ENCODE measurements around the gene WDR11.
"Not testable (repeated sequence)": the region's sequence is repeated elsewhere in the genome, so short reads cannot be mapped to it uniquely, and the experiment has no call there.

WDR11 gene

GRCh38 chr10:120861178-120861855 is 10.2 kb downstream of the WDR11 start:
- DNase-seq: no peak

DNA sequence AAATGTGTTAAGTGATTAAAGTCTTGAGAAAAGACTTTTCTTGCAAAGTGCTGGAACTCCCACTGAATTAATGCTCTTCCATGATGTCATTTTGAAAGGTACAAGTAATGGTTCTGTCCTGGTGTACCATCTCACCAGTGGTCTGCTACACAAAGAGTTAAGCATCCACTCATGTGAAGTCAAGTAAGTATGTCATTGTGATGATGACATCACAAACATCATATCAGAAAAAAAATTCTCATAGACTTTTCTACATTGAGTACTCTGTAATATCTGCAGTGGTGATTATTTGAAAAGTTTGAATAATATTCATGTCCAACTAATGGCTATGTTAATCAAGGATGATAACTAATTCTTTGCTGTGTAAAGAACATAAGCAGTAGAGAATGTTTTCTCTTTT is 22.6 kb downstream of the WDR11 start:
- no peak for DNase-seq

GRCh38 chr10:120883071-120883470 is 31.9 kb downstream of the WDR11 start:
- DNase-seq: no peak

GRCh38 chr10:120887482-120887881 is 36.3 kb downstream of the WDR11 start:
- no peak for DNase-seq

DNA sequence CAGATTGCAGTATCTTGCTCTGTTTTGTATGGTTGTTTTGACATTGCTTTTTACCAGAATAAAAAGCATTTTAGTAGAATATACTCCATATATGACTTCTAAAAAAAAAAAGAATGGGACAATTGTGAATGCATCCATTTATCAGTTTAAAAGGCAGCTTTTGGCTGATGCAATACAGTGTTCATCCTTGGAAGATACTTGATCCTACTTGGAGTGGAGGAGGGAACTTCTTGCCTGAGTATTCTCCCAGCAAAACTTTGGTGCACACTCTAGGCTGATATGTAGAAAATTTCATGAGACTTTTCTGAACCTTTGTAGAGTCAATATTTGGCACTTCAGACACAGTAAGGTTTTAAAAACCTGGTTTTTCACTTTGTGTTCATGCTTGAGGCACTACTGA is 40.2 kb downstream of the WDR11 start:
- DNase-seq: peak; percentile 58

- DNase-seq: no peak
Measured at GRCh38 chr10:120894556-120894955, 43.4 kb downstream of the WDR11 start.

DNA sequence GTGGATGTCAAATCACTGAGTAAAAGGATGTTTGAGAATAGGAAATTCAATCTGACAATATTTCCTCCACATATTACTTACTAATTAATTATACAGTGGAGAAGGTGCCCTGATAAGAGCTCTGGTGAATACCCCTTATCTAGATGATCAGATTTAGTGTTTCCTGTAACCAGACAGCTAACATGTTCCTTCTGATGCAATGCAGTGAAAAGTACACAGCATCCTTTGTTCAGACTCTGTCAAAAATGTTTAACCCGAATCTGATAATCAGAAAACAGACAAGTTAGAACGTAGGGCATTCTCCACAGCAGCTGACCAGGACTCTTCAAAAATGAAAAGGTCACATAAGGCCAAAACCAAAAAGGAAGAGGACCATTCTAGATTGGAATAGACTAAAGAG is 46.2 kb downstream of the WDR11 start:
- peak; percentile 21 for DNase-seq

DNA sequence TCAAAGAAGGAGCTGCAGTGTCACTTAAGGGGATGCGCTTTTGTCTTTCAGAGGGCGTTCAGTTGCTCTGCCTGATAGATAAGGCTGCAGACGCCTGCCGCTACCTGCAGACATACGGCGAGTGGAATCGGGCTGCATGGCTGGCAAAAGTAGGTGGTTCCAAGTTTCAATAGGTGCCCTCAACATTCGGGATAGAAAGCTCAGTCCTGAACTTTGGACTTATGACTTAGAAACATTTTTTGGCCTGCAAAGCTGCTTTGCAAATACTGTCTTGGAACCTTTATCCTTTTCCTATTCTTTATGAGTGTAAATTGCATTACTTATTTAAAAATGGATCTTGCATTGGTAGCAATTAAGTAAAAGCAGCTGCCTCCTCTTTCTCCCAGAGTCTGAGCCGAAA is 54.1 kb downstream of the WDR11 start:
- DNase-seq: no peak

DNA sequence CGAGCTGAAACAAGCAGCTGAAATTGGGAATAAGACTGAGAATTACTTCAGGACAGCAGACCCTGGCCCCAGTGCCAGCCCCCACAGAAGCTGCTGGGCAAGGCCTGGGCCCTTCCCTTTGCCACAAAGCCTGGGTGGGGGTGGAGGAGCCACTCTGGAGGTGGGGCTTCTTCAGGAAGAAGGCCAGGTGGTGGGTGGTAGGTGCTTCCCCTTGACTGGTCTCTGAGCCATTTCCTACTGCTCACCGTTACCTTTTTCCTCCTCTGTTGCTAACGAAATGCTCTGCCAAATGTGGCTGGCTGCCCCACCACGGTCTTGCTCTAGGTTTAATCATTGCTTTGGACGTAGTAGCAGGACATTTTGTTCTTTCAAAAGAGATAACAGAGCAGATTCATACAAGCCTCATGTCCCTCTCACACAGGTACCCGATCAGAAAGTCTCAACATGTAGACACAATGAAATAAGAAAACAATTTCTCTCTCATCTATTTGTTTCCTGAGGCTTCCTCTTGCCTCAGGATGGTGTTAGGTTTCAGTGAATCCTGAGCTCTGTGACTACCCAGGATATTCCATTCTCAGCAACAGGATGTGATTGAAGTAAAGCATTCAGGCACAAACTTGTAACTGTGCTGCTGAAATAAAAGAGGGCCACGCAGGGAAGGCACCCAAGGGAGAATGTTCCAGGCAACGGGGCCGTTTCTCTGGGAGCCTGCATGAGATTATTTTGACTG is 66.5 kb downstream of the WDR11 start:
- no peak for DNase-seq

DNA sequence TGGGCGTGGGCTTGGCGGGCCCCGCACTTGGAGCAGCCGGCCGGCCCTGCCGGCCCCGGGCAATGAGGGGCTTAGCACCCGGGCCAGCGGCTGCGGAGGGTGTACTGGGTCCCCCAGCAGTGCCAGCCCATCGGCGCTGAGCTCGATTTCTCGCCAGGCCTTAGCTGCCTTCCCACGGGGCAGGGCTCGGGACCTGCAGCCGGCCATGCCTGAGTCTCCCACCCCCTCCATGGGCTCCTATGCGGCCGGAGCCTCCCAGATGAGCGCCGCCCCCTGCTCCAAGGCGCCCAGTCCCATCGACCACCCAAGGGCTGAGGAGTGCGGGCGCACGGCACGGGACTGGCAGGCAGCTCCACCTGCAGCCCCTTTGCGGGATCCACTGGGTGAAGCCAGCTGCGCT is 72.7 kb downstream of the WDR11 start:
- not testable (repeated sequence) for DNase-seq

DNA sequence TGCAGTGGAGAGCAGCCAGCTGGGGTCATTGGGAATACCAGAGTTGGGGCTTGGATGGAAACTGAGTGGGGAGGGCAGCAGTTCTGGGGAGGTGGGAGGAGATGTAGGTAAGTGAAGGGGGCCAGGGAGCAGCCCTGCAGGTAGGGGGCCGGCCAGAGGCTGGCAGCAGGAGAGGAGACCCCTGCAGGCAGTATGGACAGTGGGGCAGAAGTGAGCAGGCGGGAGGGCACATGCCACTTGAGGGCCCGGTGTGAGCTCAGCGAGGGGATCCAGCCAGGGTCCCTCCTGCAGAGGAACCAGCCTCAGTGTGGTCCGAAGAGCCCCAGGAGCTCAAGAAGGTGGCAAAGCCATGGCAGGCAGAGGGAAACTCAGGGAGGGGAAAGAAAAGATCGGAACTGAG is 75.4 kb downstream of the WDR11 start:
- DNase-seq: no peak

DNA sequence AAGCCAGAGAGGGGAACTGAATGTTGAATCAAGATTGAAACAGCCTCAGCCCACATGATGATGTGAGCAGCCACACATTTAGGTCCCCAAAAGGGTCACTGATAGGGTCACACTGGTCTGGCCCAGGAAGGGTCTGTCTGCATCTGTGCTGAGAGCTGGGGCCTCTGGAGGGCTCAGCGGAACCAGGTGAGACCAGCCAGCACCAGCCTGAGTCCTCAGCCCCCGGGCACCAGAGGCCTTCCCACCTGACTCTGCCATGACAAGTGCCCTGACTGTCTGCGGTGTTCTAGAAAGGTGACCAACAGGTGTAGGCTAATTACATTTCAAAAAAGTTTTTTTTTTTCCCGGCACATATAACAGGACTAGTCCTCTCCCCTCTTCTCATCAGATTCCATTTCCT is 76.2 kb downstream of the WDR11 start:
- DNase-seq: no peak

DNA sequence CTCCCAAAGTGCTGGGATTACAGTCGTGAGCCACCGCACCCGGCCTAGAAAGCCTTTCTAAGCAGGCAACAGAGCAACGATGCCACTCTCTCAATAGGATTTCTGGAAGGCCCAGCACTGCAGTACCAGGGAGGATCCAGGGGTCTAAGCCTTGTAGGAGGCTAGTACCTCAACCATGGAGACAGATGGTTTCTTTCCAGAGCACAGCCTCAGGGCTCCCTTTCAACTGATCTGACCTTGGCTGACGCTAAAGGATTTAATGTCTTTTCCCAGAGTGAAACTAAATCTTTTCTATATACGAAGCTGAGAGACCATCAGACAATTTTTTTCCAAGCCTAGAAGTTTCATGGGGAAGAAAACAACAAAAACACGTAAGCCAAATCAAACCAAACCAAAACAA is 78.0 kb downstream of the WDR11 start:
- no peak for DNase-seq

GRCh38 chr10:120931423-120931822 is 80.3 kb downstream of the WDR11 start:
- no peak for DNase-seq

GRCh38 chr10:120931999-120932398 is 80.8 kb downstream of the WDR11 start:
- no peak for DNase-seq

- no peak for DNase-seq
Measured at GRCh38 chr10:120938822-120939221, 87.7 kb downstream of the WDR11 start.

- no peak for DNase-seq
Measured at GRCh38 chr10:120940299-120940900, 89.2 kb downstream of the WDR11 start.

- no peak for DNase-seq
Measured at GRCh38 chr10:120941501-120941900, 90.3 kb downstream of the WDR11 start.

- DNase-seq: peak; percentile 68
Measured at GRCh38 chr10:120942806-120943413, 91.7 kb downstream of the WDR11 start.

GRCh38 chr10:120943542-120943941 is 92.4 kb downstream of the WDR11 start:
- DNase-seq: no peak

DNA sequence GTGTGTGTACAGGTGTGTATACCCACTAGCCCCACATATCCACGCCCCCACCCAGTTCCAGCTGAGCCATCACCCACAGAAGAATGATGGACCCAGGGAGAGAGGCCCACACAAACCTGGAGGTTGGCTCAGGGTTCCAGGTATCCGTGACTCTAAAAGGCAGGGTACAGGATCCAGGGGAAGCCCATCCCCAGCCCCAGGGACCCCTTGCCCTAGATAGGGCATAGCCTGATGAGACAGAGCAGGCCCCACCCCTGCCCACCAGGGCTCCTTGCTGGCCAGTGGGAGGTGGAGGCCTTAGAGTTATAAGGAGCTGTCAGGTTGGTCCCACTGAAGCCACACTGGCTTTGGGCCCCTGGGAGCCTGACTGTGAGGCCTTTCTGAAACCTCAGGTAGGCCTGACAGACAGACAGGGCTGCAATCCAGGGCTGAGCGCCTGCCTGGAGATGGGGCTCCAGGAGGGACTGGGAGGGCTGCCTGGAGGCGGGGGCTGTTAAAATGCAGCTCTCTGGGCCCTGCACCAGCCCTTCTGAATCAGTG is 93.5 kb downstream of the WDR11 start:
- no peak for DNase-seq

DNA sequence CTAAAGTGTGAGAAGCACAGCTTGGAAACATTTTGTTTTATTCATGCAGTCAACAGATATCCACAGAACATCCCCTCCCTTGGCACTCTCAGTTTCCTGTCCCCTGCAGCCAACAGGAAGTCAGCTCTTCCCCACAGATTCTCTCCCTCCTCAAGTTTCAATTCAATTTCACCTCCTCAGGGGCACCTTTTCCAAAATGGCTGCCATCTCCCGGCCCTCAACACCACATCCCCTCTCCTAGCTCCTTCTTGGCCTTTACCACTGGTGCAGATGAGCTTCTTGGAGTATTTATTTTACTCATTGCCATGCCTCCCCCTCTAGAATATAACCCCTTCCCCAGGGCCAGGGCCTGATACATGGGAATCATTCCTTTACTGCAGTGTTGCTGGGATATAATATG is 94.0 kb downstream of the WDR11 start:
- no peak for DNase-seq

DNA sequence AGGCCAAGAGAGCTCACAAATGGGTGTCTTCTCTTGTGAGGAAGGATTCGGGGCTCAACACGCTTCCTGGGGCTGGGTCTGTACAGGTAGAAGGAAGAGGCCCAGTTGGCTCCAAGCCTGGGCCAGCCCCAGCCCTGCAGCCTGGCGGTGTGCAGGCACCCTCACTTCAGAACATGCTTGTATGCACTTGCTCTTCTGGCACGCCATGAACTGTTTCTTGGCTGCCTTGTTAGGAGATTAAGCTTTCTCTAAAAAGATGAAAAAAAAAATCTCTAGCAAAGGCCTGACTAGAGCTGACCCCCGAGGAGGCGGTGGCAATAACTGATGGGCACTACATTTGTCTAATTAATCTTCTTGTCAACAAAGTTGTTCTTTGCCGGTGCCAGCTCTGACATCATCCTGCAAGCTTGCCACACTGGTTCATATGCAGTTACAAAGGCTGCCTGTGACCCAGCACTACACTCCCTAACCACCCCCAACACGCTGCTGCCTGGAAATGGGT is 94.7 kb downstream of the WDR11 start:
- DNase-seq: no peak
